Astrocyte (in vitro differentiated cells and primary cell): ENCODE data around the gene GJA10. TPM values are rescaled to one million over a fixed set of nuclear protein-coding genes. Genes with fewer than 3 reads are reported as not detected.

Experiments
- DNase-seq: peaks from one replicate; pipeline ENCODE4 v3.0.0-alpha.2; 2010; ENCODE audit warnings: low read depth
- FAIRE-seq: peaks from 2 replicates; lab custom pipeline; 2011; peaks lifted over from hg19 to GRCh38; lab: Jason Lieb, UNC
- H2AFZ ChIP-seq: 2 replicates; pipeline ENCODE4 v1.6.0; 2012; ENCODE audit warnings: low read depth, low read length, inconsistent platforms
- H3K27ac ChIP-seq: 2 replicates; pipeline ENCODE4 v1.5.1; 2011; ENCODE audit warnings: low read depth, low read length, inconsistent platforms
- H3K27me3 ChIP-seq: 2 replicates; pipeline ENCODE4 v1.6.0; 2011; ENCODE audit warnings: low read length, inconsistent platforms; ENCODE audit not compliant: insufficient read depth
- H3K36me3 ChIP-seq: 2 replicates; pipeline ENCODE4 v1.5.1; 2011; ENCODE audit warnings: low read length, inconsistent platforms; ENCODE audit not compliant: insufficient read depth
- H3K4me1 ChIP-seq: 2 replicates; pipeline ENCODE4 v1.5.1; 2011; ENCODE audit warnings: low read length, inconsistent platforms; ENCODE audit not compliant: insufficient read depth
- H3K4me2 ChIP-seq: 2 replicates; pipeline ENCODE4 v1.6.0; 2012; ENCODE audit warnings: low read length, inconsistent platforms
- H3K4me3 ChIP-seq: 2 replicates; pipeline ENCODE4 v1.5.1; 2011; ENCODE audit warnings: low read depth, mild to moderate bottlenecking, low read length, inconsistent platforms; ENCODE audit not compliant: insufficient read depth
- H3K79me2 ChIP-seq: 2 replicates; pipeline ENCODE4 v1.6.0; 2012; ENCODE audit warnings: mild to moderate bottlenecking, low read length, inconsistent platforms; ENCODE audit not compliant: insufficient read depth
- H3K9ac ChIP-seq: 2 replicates; pipeline ENCODE4 v1.6.0; 2012; ENCODE audit warnings: mild to moderate bottlenecking, low read length, inconsistent platforms
- H3K9me3 ChIP-seq: 2 replicates; pipeline ENCODE4 v1.5.1; 2012; ENCODE audit warnings: low read depth, mild to moderate bottlenecking, low read length, inconsistent platforms; ENCODE audit not compliant: insufficient read depth
- H4K20me1 ChIP-seq: 2 replicates; pipeline ENCODE4 v1.6.0; 2012; ENCODE audit warnings: low read length, inconsistent platforms; ENCODE audit not compliant: insufficient read depth
- H3K27ac Mint-ChIP-seq: one replicate; pipeline ENCODE4 v1.8.0; 2021; ENCODE audit warnings: mild to moderate bottlenecking, mixed read lengths; ENCODE audit not compliant: unreplicated experiment
- H3K27me3 Mint-ChIP-seq: one replicate; pipeline ENCODE4 v1.8.0; 2021; ENCODE audit warnings: low read depth, mixed read lengths; ENCODE audit not compliant: unreplicated experiment
- H3K36me3 Mint-ChIP-seq: one replicate; pipeline ENCODE4 v1.8.0; 2021; ENCODE audit warnings: low read depth, mixed read lengths; ENCODE audit not compliant: unreplicated experiment
- H3K4me1 Mint-ChIP-seq: one replicate; pipeline ENCODE4 v1.8.0; 2021; ENCODE audit warnings: low read depth, mixed read lengths; ENCODE audit not compliant: unreplicated experiment
- H3K4me3 Mint-ChIP-seq: one replicate; pipeline ENCODE4 v1.8.0; 2021; ENCODE audit warnings: mild to moderate bottlenecking, moderate library complexity, mixed read lengths; ENCODE audit not compliant: unreplicated experiment
- H3K9me3 Mint-ChIP-seq: one replicate; pipeline ENCODE4 v1.8.0; 2021; ENCODE audit warnings: mild to moderate bottlenecking, mixed read lengths; ENCODE audit not compliant: unreplicated experiment
- EZH2 ChIP-seq: IDR thresholded peaks from 2 replicates; pipeline ENCODE4 v1.6.1; 2012; ENCODE audit warnings: mild to moderate bottlenecking, low read length, inconsistent platforms; ENCODE audit not compliant: insufficient read depth
- total RNA-seq: library from RNA; stranded (reverse); gene quantifications from 2 replicates; pipeline ENCODE4 v1.2.1, GENCODE V29; 2021
- TF ChIP-seq, protein P1 (sequence below): IDR thresholded peaks from 2 replicates; pipeline ENCODE4 v1.5.1; 2011; ENCODE audit warnings: low read depth, mild to moderate bottlenecking, inconsistent platforms, low read length, moderate library complexity; ENCODE audit not compliant: insufficient read depth

Gene GJA10
- total RNA-seq, 1 donor from 2014 or later, result not detected

DNA sequence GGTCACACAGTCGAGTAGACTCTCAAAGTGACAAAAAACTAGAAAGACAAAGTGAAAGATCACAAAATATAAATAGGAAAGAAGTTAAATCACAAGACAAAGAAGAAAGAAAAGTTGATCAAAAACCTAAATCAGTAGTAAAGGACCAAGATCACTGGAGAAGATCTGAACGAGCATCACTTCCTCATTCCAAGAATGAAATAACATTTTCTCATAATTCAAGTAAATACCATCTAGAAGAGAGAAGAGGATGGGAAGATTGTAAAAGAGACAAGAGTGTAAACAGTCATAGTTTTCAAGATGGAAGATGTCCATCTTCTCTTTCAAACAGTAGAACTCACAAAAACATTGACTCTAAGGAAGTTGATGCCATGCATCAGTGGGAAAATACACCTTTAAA is 31.6 kb upstream of the GJA10 start:
- H4K20me1 ChIP-seq, result no peaks in the 10 kb centered on the region
- no peaks in the 10 kb centered on the region for H3K9me3 ChIP-seq
- H3K4me1 ChIP-seq, result no peaks in the 10 kb centered on the region
- H3K4me2 ChIP-seq, result no peak overlapping the region
- H3K4me3 Mint-ChIP-seq, result no peak overlapping the region
- H3K27me3 Mint-ChIP-seq, result no peaks in the 10 kb centered on the region
- H3K4me3 ChIP-seq, result no peak overlapping the region
- no peak for FAIRE-seq
- no peak overlapping the region for H3K27ac Mint-ChIP-seq
- H3K36me3 Mint-ChIP-seq, result peaks cover 31% of the 10 kb centered on the region
- H3K9me3 Mint-ChIP-seq, result no peaks in the 10 kb centered on the region
- H3K27ac ChIP-seq, result no peak overlapping the region
- no peak for TF ChIP-seq EZH2
- TF ChIP-seq, protein P1, sequence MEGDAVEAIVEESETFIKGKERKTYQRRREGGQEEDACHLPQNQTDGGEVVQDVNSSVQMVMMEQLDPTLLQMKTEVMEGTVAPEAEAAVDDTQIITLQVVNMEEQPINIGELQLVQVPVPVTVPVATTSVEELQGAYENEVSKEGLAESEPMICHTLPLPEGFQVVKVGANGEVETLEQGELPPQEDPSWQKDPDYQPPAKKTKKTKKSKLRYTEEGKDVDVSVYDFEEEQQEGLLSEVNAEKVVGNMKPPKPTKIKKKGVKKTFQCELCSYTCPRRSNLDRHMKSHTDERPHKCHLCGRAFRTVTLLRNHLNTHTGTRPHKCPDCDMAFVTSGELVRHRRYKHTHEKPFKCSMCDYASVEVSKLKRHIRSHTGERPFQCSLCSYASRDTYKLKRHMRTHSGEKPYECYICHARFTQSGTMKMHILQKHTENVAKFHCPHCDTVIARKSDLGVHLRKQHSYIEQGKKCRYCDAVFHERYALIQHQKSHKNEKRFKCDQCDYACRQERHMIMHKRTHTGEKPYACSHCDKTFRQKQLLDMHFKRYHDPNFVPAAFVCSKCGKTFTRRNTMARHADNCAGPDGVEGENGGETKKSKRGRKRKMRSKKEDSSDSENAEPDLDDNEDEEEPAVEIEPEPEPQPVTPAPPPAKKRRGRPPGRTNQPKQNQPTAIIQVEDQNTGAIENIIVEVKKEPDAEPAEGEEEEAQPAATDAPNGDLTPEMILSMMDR, result no peak
- H3K4me1 Mint-ChIP-seq, result no peaks in the 10 kb centered on the region
- H3K27me3 ChIP-seq, result no peaks in the 10 kb centered on the region
- no peak overlapping the region for H3K9ac ChIP-seq
- H3K36me3 ChIP-seq, result peaks cover 51% of the 10 kb centered on the region
- no peaks in the 10 kb centered on the region for H3K79me2 ChIP-seq
- H2AFZ ChIP-seq, result no peak overlapping the region
- no peak for DNase-seq

DNA sequence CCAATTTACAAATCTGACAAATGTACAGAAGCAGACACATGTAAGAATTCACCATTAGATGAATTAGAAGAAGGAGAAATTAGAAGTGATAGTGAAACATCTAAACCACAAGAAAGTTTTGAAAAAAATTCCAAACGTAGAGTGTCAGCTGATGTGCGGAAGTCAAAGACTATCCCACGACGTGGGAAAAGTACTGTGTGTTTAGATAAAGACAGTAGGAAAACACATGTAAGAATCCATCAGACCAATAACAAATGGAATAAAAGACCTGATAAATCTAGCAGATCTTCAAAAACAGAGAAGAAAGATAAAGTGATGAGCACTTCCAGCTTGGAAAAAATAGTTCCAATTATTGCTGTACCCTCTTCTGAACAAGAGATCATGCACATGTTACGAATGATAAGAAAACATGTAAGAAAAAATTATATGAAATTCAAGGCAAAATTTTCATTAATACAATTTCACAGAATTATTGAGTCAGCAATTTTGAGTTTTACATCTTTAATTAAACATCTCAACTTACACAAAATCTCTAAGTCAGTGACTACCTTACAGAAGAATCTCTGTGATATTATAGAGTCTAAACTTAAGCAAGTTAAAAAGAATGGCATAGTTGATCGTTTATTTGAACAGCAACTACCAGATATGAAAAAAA is 28.1 kb upstream of the GJA10 start:
- Histone ChIP-seq H3K27me3 (no peaks in the 10 kb centered on the region), H3K36me3 (peaks cover 46% of the 10 kb centered on the region)
- H3K36me3 Mint-ChIP-seq, result peaks cover 37% of the 10 kb centered on the region

DNA sequence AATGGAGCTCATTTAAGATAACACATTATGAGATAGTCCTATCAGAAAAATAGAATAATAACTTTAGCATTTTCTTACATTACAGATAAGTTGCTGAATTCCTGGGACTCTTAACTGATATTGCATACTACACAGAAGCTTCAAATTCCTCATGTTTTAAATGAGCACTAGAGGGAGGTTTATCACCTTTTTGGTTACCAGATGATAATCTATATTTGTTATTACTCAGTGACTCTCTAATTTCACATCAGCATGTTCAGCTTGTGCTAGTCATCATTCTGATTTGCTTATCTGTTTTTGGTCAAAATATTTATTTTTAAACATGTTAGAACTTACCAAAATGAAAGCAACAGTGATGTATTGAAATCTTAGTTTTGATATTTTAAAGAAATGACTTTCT is 20.5 kb upstream of the GJA10 start:
- no peak overlapping the region for H2AFZ ChIP-seq
- H3K9me3 ChIP-seq, result no peaks in the 10 kb centered on the region
- TF ChIP-seq, protein P1, result no peak
- no peak for TF ChIP-seq EZH2
- DNase-seq, result no peak
- H4K20me1 ChIP-seq, result no peaks in the 10 kb centered on the region
- FAIRE-seq, result peak; percentile 39
- H3K4me2 ChIP-seq, result no peak overlapping the region
- H3K27ac ChIP-seq, result no peak overlapping the region
- no peak overlapping the region for H3K4me3 ChIP-seq
- H3K27me3 ChIP-seq, result no peaks in the 10 kb centered on the region
- no peak overlapping the region for H3K27ac Mint-ChIP-seq
- no peaks in the 10 kb centered on the region for H3K27me3 Mint-ChIP-seq
- no peaks in the 10 kb centered on the region for H3K79me2 ChIP-seq
- no peak overlapping the region for H3K9ac ChIP-seq
- no peaks in the 10 kb centered on the region for H3K4me1 Mint-ChIP-seq
- no peak overlapping the region for H3K4me3 Mint-ChIP-seq
- peaks cover 2% of the 10 kb centered on the region for H3K36me3 ChIP-seq
- H3K9me3 Mint-ChIP-seq, result peaks cover 3% of the 10 kb centered on the region
- peaks cover 6% of the 10 kb centered on the region for H3K36me3 Mint-ChIP-seq
- no peaks in the 10 kb centered on the region for H3K4me1 ChIP-seq

More for the DNA sequence above, 28.1 kb upstream of the GJA10 start:
- H3K27ac ChIP-seq, result no peak overlapping the region
- no peaks in the 10 kb centered on the region for H3K79me2 ChIP-seq
- no peaks in the 10 kb centered on the region for H3K4me1 ChIP-seq
- no peak overlapping the region for H3K4me2 ChIP-seq
- no peak overlapping the region for H2AFZ ChIP-seq
- H3K9ac ChIP-seq, result no peak overlapping the region
- DNase-seq, result no peak
- H3K9me3 ChIP-seq, result no peaks in the 10 kb centered on the region
- Mint-ChIP-seq H3K27me3 (no peaks in the 10 kb centered on the region), H3K9me3 (no peaks in the 10 kb centered on the region), H3K27ac (no peak overlapping the region), H3K4me3 (no peak overlapping the region), H3K4me1 (no peaks in the 10 kb centered on the region)
- H3K4me3 ChIP-seq, result no peak overlapping the region
- TF ChIP-seq, protein P1, result no peak
- no peak for TF ChIP-seq EZH2
- no peak for FAIRE-seq
- no peaks in the 10 kb centered on the region for H4K20me1 ChIP-seq
